LNCAP (cell line): ENCODE data around the gene ALPP.

Experiments
- CTCF ChIP-seq: fragments of 450-650 bp; IDR thresholded peaks from 2 replicates; pipeline ENCODE4 v1.5.1; 2017; ENCODE audit warnings: mild to moderate bottlenecking

ALPP gene

GRCh38 chr2:232411901-232412629, 33.5 kb downstream of the ALPP start:
- no peak for TF ChIP-seq CTCF

GRCh38 chr2:232412986-232413385, 34.4 kb downstream of the ALPP start:
- TF ChIP-seq CTCF, result no peak

GRCh38 chr2:232415138-232415690, 36.7 kb downstream of the ALPP start:
- TF ChIP-seq CTCF, result no peak

GRCh38 chr2:232415736-232416520, 37.4 kb downstream of the ALPP start:
- TF ChIP-seq CTCF, result no peak

GRCh38 chr2:232416521-232417470, 38.2 kb downstream of the ALPP start:
- TF ChIP-seq CTCF, result no peak

GRCh38 chr2:232417489-232417888, 38.9 kb downstream of the ALPP start:
- TF ChIP-seq CTCF, result no peak

- TF ChIP-seq CTCF, result no peak
Measured at GRCh38 chr2:232418056-232418455, 39.5 kb downstream of the ALPP start.
